HG03066 (cell line): ENCODE measurements around the gene GEMIN8.

Experiments used
- ATAC-seq: cut with Tn5 transposase; IDR thresholded peaks from one replicate; pipeline ENCODE4 v1.9.1; 2021; ENCODE audit warnings: low read depth; ENCODE audit not compliant: unreplicated experiment

The GEMIN8 gene

GRCh38 chrX:14029425-14030173 is at the start of gene GEMIN8:
Gene GEMIN8, minus strand, starts transcription at chrX:14029892. Its CDS starts 8,414 bp downstream, at chrX:14021478.
- ATAC-seq, result peak; percentile 84

GRCh38 chrX:14076639-14077038 is 46.9 kb upstream of the GEMIN8 start:
- no peak for ATAC-seq

GRCh38 chrX:14073556-14073955 is 43.9 kb upstream of the GEMIN8 start:
- ATAC-seq, result no peak

- no peak for ATAC-seq
Observed at GRCh38 chrX:14073071-14073470, 43.4 kb upstream of the GEMIN8 start.

GRCh38 chrX:14065800-14066199 is 36.1 kb upstream of the GEMIN8 start:
- no peak for ATAC-seq

- no peak for ATAC-seq
Observed at GRCh38 chrX:14064626-14065432, 35.1 kb upstream of the GEMIN8 start.

GRCh38 chrX:14062524-14062923 is 32.8 kb upstream of the GEMIN8 start:
- no peak for ATAC-seq

- no peak for ATAC-seq
Observed at GRCh38 chrX:14056206-14056605, 26.5 kb upstream of the GEMIN8 start.

- ATAC-seq, result no peak
Observed at GRCh38 chrX:14051416-14051815, 21.7 kb upstream of the GEMIN8 start.

- ATAC-seq, result no peak
Observed at GRCh38 chrX:14050709-14051108, 21.0 kb upstream of the GEMIN8 start.

GRCh38 chrX:14043209-14043608 is 13.5 kb upstream of the GEMIN8 start:
- ATAC-seq, result no peak

- no peak for ATAC-seq
Observed at GRCh38 chrX:14039344-14039743, 9.7 kb upstream of the GEMIN8 start.

- no peak for ATAC-seq
Observed at GRCh38 chrX:14038375-14039085, 8.8 kb upstream of the GEMIN8 start.

GRCh38 chrX:14032406-14032805 is 2.7 kb upstream of the GEMIN8 start:
- no peak for ATAC-seq

- peak; percentile 19 for ATAC-seq
Observed at GRCh38 chrX:14030174-14030530, 460 bp upstream of the GEMIN8 start.

GRCh38 chrX:14029039-14029424 is 660 bp downstream of the GEMIN8 start:
- ATAC-seq, result no peak

GRCh38 chrX:14028473-14028872 is 1.2 kb downstream of the GEMIN8 start:
- no peak for ATAC-seq

- no peak for ATAC-seq
Observed at GRCh38 chrX:14027511-14028019, 2.1 kb downstream of the GEMIN8 start.

- ATAC-seq, result no peak
Observed at GRCh38 chrX:14027036-14027435, 2.7 kb downstream of the GEMIN8 start.

GRCh38 chrX:14026121-14026520 is 3.6 kb downstream of the GEMIN8 start:
- no peak for ATAC-seq

GRCh38 chrX:14022019-14022418 is 7.7 kb downstream of the GEMIN8 start:
- ATAC-seq, result no peak
